GM18951 (cell line): ENCODE measurements around the gene EXOSC3.
"Not testable (repeated sequence)": the region's sequence is repeated elsewhere in the genome, so short reads cannot be mapped to it uniquely, and the experiment has no call there.

ENCODE experiments used
- POLR2A ChIP-seq: IDR thresholded peaks from 4 replicates; pipeline ENCODE4 v1.6.1; 2011; ENCODE audit warnings: mild to moderate bottlenecking; ENCODE audit not compliant: insufficient read length, insufficient read depth; ENCODE audit errors: extremely low read depth
- in situ Hi-C: fragments of 300-500 bp; cut with MboI; formaldehyde crosslinking; loops from one replicate; pipeline ENCODE4 v1.12.0; 2022; ENCODE audit warnings: low sequenced_read_pairs, mixed read lengths, inconsistent platforms; ENCODE audit not compliant: unreplicated experiment

The EXOSC3 gene

DNA sequence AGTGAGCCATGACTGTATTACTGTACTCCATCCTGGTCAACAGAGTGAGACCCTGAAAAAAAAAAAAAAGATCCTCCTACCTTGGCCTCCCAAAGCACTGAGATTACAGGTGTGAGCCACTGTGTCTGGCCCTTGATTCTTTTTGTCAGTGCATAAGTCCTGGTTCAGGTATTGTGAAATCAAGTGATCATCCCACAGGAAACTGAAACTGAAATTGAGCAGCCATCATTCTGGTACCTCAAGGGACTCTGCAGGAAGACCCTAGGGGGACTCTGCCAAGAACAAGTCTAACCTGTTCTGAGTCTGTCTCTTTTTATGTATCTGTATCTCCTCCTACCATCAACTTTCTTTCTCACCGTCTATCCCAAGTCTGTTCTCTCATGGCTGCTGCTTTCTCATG, 13.8 kb upstream of the EXOSC3 start:
- in situ Hi-C loops: no loop called here
- no peak for TF ChIP-seq POLR2A

DNA sequence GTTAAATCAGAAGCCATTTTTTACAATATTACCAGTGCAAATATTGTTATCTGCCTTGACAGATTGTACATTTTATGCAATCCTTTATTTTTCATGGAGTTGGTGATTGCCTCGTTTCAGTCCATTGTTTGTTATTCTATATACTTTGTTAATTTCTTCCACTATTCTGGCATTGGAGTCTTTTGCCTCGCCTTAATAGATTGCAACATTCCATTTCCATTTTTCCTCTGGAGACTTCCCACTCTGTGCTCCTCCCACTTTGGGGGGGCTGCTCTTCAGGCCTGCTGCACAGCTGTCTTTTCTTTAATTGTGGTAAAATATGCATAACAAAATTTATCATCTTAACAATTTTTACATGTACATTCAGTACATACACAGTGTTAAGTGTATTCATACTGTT, 11.4 kb upstream of the EXOSC3 start:
- no peak for TF ChIP-seq POLR2A
- in situ Hi-C loops: no loop called here

DNA sequence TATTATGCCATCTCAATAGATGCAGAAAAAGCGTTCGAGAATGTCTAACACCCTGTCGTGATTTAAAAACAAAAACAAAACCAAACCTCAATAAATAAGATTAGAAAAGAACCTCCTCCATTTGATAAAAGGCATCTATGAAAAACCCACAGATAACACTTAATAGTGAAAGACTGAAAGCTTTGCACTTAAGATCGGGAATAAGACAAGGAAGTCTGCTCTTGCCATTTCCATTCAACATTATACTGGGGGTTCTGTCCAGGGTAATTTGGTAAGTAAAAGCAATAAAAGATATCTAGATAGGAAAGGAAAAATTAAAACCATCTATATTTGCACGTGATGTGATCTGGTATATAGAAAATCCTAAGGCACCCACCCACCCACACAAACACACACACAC, 7.3 kb upstream of the EXOSC3 start:
- no peak for TF ChIP-seq POLR2A
- in situ Hi-C loops: no loop called here

DNA sequence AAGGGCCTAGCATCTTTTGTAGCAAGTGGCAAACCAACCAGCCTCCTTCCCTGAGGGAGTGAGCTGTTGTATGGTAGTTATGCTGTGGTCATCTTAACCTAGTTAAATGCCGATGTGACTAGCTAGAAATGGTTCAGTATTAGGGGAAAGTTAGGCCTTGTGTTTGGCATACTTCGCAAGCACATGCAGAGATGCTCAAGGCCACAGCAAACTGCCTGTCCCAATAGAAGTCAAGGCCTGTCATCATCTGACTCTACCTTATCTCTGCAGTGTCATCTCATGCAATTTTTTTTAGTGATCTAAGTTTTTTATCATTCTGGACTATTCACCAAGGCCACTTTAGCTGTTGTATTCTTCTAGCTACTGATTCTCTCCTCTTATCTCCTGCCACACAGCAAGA, 5.2 kb upstream of the EXOSC3 start:
- TF ChIP-seq POLR2A: no peak
- in situ Hi-C loops: no loop called here

DNA sequence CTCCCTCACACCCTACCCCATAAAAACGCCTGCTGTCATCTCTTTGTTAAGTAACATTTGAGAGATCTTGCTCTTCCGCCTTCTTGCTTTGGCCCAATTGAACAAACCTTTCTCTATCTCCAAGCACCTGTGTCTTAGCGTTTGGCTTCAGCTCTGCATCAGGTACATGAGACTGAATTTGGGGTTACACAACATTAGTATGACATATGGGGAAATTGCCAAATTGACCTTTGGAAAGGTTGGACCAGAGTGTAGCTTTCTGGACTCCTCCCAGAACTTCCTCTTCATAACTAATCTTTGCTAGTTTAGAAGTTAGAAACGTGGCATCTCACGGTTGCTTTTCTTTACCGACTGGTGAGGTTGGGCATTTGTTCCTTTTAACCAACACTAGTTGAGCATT, 3.5 kb upstream of the EXOSC3 start:
- in situ Hi-C loops: no loop called here
- no peak for TF ChIP-seq POLR2A

DNA sequence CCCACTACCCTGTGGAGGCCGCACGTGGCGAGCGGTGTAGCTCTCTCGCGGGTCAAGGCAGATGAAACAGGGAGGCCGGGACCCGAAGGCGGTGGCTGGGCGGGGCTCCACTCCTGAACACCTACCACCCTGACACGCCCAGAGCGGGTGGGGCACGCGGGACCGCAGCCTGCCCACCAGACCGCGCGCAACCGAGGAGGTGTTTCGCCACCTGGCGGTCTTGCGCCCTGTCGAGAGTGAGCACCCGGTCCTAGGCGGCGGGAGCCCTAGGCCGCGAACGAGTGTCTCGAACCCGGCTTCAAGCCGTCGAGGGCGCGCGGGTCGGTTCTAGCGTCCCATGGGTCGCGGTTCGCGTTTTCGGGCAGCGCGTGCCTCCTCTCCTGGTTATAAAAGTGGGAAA, 2.2 kb upstream of the EXOSC3 start:
- TF ChIP-seq POLR2A: no peak
- in situ Hi-C loops: no loop called here

DNA sequence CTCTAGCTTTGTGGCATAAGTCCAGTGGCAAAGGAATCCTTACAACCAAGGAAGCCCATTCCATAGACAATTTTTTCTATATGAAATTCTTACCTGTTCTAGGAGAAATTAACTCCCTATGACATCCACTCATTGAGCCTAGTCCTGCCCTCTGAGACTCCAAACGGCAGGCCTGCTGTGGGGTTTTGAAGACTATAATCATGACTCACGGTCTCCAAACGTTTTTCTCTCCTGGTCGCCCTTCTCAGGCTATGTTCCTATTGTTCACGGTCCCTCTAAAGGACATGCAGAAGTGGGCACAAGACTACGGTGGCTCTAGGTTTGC, 611 bp downstream of the EXOSC3 start:
- in situ Hi-C loops: no loop called here
- no peak for TF ChIP-seq POLR2A

DNA sequence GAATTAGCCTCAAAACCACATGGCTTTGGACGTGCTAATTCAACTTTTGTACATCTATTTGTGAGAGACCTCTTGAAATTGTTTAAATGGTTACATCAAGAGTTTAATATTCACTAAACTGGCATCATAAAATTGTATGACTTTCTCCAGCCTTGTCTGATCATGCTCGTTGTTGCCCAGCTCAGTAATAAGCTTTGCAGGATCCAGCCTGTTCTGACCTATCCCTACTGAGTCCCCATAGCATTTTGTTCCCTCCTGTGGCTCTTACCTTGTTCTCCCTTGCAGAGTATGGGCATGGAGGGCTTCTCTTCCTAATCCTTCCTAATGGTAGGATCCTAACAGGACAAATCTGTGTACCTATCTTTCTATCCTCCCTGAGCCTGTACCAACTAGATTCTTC, 6.3 kb downstream of the EXOSC3 start:
- TF ChIP-seq POLR2A: no peak
- in situ Hi-C loops: no loop called here

DNA sequence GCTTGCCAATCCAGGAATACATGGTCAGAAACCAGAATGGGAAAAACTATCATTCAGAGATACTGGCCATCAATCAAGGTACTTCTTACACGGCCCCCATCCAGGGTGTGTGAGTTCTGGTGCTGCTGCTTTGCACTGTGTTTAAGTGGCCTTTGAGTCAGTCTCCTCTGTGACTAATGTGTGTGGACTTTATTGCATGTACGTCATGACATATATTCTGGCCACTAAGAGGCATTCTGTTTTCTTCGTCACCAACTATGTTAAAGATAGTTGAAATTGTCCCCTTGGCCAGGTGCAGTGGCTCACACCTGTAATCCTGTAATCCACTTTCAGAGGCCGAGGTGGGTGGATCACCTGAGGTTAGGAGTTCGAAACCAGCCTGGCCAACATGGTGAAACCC, 8.5 kb downstream of the EXOSC3 start:
- in situ Hi-C loops: no loop called here
- no peak for TF ChIP-seq POLR2A

DNA sequence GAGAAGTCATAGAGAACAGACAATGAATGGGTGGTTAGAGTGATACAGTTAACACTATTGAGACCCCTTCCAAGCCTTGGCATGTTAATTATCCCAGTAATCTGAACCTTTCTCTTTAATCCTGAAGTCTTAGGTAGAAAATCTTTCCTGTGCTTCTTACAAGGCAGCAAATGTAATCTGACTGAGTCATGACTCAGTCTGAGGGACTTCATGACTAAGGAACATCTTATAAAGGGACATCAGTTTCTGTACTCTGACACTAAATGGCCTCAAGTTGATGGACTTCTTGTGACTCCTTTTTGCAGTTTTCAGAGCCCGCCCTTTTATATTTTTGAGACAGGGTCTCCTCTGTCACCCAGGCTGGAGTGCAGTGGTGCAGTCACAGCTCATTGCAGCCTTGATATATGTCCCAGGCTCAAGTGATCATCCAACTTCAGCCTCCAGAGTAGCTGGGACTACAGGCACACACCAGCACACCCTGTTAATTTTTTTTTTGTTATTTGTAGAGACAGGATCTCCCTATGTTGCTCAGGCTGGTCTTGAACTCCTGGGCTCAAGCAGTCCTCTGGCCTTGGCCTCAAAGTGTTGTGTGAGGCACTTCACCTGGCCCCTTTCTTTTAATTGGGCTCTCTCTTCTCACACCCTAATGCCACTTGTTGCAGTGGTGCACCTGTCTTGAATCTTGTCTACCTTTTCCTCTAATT, 9.5 kb downstream of the EXOSC3 start:
- TF ChIP-seq POLR2A: no peak
- in situ Hi-C loops: no loop called here

DNA sequence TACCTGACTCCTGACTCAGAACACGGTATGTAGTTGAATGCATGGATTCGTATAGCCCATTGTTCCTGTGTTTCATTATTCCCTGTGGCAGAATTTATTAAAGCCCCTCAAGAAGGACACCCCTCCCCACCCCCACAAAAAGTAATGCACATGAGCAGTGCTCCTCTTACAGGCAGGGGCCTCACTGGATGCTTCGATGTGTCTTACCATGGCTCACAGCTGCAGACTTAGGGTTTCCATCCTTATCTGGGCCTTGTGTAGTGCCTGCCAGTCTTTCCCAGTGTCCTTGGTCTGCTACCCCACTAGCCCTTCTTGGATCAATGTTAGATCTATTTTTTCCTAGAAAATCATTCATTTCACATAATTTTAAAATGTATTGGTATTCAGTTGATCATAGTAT, 14.9 kb downstream of the EXOSC3 start:
- in situ Hi-C loops: no loop called here

DNA sequence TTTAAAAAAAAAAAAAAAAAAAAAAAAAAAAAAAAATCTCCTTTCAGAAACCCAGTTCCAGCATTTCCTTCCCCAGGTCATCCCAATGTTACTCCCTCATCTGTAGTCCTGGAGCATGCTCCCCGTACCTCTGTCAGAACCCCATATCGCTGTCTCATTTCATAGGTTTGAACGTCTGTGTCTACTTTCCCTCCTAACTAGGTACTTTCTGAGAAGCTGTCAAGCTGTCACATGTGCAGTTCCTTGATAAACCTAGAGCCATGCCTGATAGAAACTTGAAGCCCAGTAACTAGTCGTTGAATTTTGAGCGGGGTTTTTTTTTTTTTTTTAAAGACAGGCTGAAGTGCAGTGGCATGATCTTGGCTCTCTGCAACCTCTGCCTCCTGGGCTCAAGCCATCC, 15.6 kb downstream of the EXOSC3 start:
- in situ Hi-C loops: no loop called here
- TF ChIP-seq POLR2A: no peak

More for the DNA sequence above, 14.9 kb downstream of the EXOSC3 start:
- no peak for TF ChIP-seq POLR2A

DNA sequence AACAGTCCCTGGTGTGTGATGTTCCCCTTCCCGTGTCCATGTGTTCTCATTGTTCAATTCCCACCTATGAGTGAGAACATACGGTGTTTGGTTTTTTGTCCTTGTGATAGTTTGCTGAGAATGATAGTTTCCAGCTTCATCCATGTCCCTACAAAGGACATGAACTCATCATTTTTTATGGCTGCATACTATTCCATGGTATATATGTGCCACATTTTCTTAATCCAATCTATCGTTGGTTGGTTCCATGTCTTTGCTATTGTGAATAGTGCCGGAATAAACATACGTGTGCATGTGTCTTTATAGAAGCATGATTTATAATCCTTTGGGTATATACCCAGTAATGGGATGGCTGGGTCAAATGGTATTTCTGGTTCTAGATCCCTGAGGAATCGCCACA, 19.6 kb downstream of the EXOSC3 start:
- in situ Hi-C loops: not testable (repeated sequence)

DNA sequence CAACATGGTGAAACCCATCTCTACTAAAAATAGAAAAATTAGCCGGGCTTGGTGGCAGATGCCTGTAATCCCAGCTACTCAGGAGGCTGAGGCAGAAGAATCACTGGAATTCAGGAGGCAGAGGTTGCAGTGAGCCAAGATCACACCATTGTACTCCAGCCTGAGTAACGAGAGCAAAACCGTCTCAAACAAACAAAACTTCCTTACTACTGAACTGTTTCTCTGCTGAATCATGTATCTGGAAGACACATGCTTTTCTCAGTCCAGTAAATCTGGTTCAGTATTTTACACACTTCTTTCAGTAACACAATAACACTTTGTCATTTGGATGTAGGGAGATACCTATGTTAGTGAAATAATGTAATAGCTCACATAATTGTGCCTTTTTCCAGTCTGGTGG, 23.4 kb downstream of the EXOSC3 start:
- in situ Hi-C loops: no loop called here

DNA sequence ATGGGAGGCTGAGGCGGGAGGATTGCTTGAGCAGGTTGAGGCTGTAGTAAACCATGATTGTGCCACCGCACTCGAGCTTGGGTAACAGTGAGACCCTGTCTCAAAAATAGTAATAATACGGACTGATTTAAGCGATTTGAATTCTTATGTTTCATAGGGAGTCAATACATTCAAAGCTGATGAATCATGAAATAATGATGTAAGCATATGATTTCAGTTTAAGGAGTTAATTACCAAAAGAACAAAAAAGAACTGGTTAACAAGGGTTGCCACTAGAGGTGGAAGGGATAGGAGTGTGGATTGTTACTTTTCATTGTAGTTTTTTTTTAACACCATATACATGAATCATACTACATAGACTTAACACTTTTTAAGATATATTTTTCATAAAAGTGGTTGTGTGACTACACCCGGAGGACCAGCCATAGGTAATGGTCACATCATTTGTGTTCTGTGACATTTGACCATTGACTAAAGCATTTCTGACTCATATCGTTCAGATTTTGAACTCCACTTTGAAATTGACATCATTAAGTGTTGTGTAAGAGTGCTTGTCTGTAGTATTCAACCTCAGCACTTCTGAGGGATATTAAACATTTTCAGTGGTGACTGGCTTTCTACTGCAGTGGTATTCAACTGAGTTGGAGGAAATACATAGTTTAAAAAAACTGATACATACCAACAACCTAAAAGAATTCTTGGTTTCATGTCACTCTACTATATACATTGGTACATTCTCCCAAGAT, 24.3 kb downstream of the EXOSC3 start:
- no peak for TF ChIP-seq POLR2A
- in situ Hi-C loops: no loop called here

More for the DNA sequence above, 23.4 kb downstream of the EXOSC3 start:
- no peak for TF ChIP-seq POLR2A

DNA sequence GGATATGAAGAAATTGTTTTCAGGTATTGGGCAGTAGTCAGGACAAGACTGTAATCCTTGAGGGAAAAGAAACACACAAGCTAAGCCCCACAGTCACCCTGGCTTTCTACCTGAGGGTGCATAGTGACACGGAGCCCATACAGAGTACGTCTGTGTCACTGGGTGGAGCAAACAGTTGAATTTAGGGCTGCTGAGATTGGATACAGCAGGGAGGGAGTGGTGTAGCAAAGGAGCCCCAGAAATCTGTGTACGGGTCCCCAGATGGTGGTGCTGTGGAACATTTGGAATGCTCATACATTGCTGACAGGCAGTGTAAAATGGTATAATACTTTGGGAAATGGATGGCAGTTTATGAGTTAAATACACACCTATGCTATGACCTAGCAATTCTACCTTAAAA, 26.1 kb downstream of the EXOSC3 start:
- in situ Hi-C loops: no loop called here
- TF ChIP-seq POLR2A: no peak
